NCI-H526 (cell line): Measurements from ENCODE around the gene TRIM4.
"Not testable (repeated sequence)": the region's sequence is repeated elsewhere in the genome, so short reads cannot be mapped to it uniquely, and the experiment has no call there.

ENCODE experiments used
- DNase-seq, 2 experiments: peaks; one replicate each; lab custom pipeline; 2025; lab: John Stamatoyannopoulos, UW

Gene TRIM4

GRCh38 chr7:99918959-99919813 is at the start of gene TRIM4:
Gene TRIM4 (minus strand): TSS chr7:99919530. CDS start chr7:99919401, 129 bp downstream.
- peak; percentile 82 to 97 for DNase-seq

GRCh38 chr7:99958564-99959227 is 39.4 kb upstream of the TRIM4 start:
- DNase-seq = no peak

- no peak for DNase-seq
These were observed 35.9 kb upstream of the TRIM4 start for GRCh38 chr7:99955247-99955646.

GRCh38 chr7:99954643-99955042 is 35.3 kb upstream of the TRIM4 start:
- not testable (repeated sequence) for DNase-seq

GRCh38 chr7:99953649-99954048 is 34.3 kb upstream of the TRIM4 start:
- peak; percentile 7 to 27 for DNase-seq

GRCh38 chr7:99952649-99953048 is 33.3 kb upstream of the TRIM4 start:
- DNase-seq = not testable (repeated sequence)

GRCh38 chr7:99950819-99951218 is 31.5 kb upstream of the TRIM4 start:
- DNase-seq = not testable (repeated sequence)

GRCh38 chr7:99949645-99950228 is 30.4 kb upstream of the TRIM4 start:
- DNase-seq = peak; percentile 86 to 88

GRCh38 chr7:99947608-99948007 is 28.3 kb upstream of the TRIM4 start:
- DNase-seq = no peak

GRCh38 chr7:99944497-99945070 is 25.3 kb upstream of the TRIM4 start:
- DNase-seq = peak; percentile 91 to 92

- peak; percentile 99 for DNase-seq
These were observed 24.5 kb upstream of the TRIM4 start for GRCh38 chr7:99943641-99944496.

- DNase-seq = no peak
These were observed 19.0 kb upstream of the TRIM4 start for GRCh38 chr7:99938296-99938695.

- not testable (repeated sequence) for DNase-seq
These were observed 15.7 kb upstream of the TRIM4 start for GRCh38 chr7:99935009-99935408.

GRCh38 chr7:99930376-99930775 is 11.0 kb upstream of the TRIM4 start:
- DNase-seq = no peak

GRCh38 chr7:99929730-99930053 is 10.4 kb upstream of the TRIM4 start:
- no peak for DNase-seq

- peak; percentile 87 to 94 for DNase-seq
These were observed 9.8 kb upstream of the TRIM4 start, which contains the start of gene GJC3 for GRCh38 chr7:99928994-99929729. Gene GJC3 (minus strand): TSS chr7:99929620. CDS start chr7:99929620, 0 bp downstream.

- DNase-seq = no peak
These were observed 8.9 kb upstream of the TRIM4 start for GRCh38 chr7:99928188-99928587.

- DNase-seq = no peak
These were observed 8.2 kb upstream of the TRIM4 start for GRCh38 chr7:99927536-99927935.

- DNase-seq = no peak
These were observed 7.0 kb upstream of the TRIM4 start for GRCh38 chr7:99926321-99926720.

GRCh38 chr7:99923200-99923599 is 3.9 kb upstream of the TRIM4 start:
- no peak for DNase-seq

GRCh38 chr7:99920149-99920548 is 819 bp upstream of the TRIM4 start:
- no peak for DNase-seq
